ENCODE results near the gene NRXN2. TPM values are rescaled to one million over a fixed set of nuclear protein-coding genes. Genes with fewer than 3 reads are reported as not detected.

NRXN2 gene
- polyA plus RNA-seq, 12 donors: 14.4 to 40.7 (median 22.2) TPM; not detected in 1

- DNase-seq: peak; percentile 87
Measured at GRCh38 chr11:64759722-64760719, 37.0 kb upstream of the NRXN2 start, which contains the start of gene PYGM. Gene PYGM (minus strand): TSS chr11:64759974. CDS start chr11:64759898, 76 bp downstream.

DNA sequence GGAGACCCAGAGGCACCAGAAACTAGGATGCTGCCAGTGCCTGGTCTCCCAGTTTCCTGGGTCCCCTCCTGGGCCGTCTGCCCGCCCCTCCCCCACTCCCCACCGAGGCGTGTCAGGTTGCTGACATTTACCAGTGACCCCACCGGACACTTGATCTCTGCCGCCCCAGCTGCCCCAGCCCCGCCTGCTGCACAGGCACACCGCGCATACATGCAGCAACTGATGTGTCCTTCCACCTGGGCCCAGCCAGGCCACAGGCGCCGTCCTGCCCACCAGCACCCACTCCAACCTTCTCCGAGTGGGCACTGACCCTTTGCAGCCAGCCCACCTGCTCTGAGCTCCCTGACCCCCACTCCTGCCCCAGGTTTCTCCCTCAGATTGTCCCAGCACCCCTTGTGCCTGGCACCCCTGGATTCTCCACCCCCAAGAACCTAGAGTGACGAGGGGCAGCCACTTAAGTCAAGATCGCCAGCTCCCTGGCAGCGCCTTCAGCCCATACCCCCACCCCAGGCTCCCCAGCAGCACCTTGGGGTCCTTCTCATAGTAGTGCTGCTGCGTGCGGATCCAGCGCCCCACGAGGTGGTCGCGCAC lies 36.2 kb upstream of the NRXN2 start:
- DNase-seq: no peak

DNA sequence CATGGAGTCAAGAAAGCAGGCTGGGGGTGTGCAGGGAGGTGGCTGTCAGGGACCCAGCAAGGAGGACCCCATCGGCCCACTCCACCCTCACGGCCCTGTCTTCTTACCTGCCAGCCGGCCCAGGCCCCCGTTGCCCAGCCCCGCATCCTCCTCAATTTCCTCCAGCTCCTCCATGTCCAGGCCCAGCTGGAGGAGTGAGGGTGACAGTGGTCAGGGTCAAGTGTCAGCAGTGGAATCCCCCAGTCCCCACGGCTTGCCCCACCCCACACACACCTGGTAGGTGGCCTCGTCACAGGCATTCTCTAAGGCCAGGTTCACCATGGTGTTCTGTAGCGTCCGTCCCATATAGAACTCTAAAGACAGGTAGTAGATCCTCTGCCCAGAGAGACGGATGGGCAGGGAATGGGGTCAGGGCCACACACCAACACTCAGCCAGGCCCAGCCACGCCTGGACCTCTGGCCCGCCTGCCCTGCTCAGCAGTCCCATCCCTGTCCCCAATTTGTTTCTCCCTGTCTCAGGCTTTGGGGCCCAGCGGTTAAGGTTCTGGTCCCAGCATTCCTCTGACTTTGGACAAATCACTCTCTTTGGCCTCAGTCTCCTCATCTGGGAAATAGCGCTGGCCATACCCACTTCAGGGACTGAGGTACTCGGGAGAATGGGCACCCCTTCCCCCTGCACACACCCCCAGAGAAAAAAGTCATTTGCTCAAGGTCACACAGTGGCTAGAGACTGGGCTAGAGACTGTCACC lies 35.5 kb upstream of the NRXN2 start:
- DNase-seq: no peak

- no peak for DNase-seq
Measured at GRCh38 chr11:64757549-64758329, 34.7 kb upstream of the NRXN2 start.

GRCh38 chr11:64755681-64756361 lies 32.8 kb upstream of the NRXN2 start:
- no peak for DNase-seq

DNA sequence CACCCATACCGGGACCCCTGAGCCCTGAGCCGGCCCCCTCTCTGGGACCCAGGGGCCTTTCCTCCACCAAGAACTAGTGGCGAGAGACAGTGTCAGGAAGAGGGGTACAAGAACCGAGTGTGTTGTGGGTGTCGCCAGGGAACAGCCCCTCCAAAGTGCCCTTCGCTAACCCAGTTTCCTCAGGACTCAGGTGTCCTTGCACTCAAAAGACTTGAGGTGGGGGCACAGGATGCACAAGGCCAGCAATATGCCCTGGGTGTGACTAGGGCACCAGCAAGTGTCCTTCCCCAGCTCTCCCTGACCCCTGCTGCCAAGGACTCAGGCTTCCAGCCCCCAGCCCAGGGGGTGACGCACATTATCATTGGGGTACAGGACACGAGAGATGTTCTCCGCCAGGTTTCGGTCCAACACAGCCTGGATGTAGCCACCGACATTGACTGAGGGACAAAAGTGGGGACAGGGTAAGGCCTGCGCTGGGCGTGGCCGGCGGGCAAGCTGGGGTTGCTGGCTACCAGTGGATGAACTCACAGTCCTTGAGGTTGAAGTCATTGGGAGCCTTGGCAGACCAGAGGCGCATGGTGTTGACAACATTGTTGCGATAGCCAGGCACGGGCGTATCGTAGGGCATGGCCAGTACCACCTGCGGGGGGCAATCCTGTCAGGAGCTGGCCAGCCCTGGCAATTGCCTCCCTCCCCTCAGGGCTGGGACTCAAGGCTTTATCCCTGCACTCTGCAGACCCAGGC lies 32.1 kb upstream of the NRXN2 start:
- no peak for DNase-seq

DNA sequence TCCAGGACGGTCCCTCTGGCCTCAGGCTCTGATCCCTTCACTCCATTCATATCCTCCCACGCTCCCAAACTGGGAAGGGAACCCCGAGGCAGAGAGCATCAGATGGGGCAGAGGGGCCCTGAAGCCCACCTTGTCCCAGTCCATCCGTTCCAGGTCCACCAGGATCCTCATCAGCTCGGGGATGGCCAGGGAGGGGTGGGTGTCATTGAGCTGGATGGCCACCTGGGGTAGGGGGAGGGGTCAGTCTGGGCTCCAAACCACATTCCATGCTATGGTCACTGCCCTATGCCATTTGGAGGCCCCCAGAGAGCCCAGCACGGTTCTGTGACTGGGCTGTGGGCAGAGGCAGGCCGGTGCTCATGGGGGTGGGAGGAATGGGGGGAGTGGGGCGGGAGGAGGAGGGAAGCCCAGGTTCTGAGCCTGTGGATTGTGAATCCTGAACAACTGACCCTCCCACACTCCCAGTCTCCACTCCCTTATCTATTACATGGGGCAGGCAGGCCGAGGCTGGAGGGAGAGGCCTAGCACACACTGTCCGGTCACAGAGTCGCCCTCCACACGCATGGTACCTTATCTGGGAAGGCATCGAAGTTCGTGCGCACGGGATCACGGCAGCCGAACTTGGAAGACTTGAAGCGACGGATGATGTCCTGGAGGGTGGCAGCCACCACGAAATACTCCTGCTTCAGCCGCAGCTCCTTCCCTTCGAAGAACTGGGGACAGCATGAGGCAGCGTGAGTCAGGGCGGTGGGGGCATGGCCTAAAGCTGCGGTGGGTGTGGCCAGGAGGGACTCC lies 31.3 kb upstream of the NRXN2 start:
- DNase-seq: no peak

DNA sequence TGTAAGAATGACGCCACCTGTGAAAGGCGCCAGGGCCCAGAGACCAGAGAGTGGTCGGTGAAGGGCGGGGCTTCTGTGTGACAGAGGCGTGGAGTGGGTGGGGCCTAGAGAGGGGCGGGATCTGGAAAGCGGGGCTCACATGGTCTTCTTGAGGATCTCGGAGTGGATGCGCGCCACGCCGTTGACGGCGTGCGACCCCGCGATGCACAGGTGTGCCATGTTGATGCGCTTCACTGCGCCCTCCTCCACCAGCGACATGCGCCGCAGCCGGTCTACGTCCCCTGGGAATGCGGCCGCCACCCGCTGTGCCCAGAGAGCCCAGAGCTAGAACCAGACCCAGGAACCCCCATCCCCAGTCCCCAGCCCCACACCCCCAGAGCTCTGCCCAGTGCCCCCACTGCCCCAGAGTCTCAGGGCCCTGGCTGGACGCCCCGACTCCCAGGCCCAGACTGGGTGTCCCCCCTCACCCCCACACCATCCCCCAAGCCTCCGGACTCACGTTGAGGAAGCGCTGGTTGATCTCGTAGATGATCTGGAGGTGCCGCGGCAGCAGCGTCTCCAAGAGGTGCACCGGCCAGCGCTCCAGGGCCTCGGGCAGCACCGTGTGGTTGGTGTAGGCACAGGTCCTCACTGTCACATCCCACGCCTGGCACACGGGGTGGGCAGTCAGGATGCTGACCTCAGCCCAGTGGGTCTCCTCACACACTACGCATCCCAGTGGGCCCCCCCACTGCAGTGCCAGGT lies 30.6 kb upstream of the NRXN2 start:
- DNase-seq: no peak

DNA sequence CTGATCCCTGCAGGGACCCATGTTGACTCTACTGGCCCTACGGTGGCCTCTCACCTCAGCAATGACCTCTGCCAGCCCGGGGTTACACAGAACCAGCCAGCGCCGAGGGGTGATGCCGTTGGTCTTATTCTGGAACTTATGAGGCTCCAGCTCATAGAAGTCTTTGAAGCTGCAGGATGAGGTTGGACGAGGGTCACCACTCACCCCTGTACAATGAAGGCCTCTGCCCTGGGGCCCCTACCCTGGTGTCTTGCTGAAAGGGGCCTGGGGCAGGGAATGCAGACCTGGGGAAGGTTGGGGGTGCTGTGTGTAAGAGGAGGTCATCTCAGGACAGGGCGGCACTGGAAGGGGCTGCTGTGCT lies 30.0 kb upstream of the NRXN2 start:
- DNase-seq: no peak

DNA sequence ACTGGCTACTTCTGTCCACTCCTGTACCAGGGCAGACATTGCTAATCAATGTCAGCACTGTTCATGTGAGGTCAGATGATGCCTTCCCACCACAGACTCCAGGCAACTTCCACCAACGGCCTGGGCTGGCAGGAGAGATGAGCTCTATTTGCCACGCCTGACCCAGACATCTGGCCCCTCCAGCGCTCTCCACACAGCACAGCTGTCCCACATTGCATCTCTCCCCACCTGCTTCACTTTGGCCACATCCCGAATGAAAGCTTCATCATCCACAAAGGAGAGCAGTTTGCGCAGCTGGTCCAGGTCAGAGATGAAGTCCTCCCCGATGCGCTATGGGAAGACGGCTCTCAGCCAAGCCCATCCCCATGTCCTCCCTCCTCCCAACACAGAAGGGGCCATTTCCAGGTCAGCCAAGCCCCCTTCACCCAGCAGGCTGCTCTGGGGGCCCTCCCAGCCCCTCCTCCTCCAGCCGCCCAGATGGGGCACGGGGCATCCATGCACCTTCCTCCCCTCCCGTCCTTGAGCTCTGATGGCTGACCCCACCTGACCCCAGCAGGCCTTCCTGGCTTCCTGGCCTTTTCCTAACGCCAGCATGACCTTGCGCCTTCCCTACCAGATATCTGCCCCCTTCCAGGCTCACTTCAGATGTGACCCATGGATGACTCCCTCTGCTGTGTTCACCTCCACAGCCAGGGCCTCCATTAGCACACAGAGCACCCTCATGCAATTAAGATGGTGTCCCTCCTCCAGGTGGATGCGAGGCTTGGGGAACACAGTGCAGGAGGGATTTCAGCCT lies 29.4 kb upstream of the NRXN2 start:
- DNase-seq: no peak

GRCh38 chr11:64751580-64751979 lies 28.6 kb upstream of the NRXN2 start:
- DNase-seq: no peak

GRCh38 chr11:64751136-64751535 lies 28.1 kb upstream of the NRXN2 start:
- DNase-seq: no peak

DNA sequence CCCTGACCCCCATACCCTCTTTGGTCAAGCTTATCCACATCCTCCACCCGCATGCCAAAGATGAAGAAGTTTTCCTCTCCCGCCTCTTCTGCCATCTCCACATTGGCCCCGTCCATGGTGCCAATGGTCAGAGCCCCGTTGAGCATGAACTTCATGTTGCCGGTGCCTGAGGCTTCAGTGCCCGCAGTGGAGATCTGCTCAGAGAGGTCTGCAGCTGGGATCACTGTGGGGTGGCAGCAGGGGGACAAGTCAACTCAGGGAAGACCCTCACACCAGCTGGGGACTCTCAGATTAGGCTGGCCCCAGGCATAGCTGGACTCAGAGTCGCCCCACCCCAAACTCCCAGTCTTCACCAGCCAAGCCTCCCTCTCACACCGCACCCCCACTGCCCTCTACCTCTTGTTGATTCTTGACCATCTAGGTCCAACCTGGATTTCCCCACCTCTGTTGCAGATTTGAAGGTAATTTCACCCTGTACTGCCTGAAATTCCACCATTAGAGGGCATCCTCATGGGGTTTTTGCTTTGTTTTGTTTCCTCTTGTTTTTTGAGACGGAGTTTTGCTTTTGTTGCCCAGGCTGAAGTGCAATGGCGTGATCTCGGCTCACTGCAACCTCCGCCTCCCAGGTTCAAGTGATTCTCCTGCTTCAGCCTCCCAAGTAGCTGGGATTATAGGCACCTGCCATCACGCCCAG lies 27.5 kb upstream of the NRXN2 start:
- no peak for DNase-seq

- no peak for DNase-seq
Measured at GRCh38 chr11:64747961-64748665, 25.1 kb upstream of the NRXN2 start.

- no peak for DNase-seq
Measured at GRCh38 chr11:64746486-64746885, 23.5 kb upstream of the NRXN2 start.

All from muscle of arm (tissue), 12 donors.